Progenitor cell of endocrine pancreas (in vitro differentiated cells): ENCODE data around the gene TIMM13. TPM values are rescaled to one million over a fixed set of nuclear protein-coding genes. Genes with fewer than 3 reads are reported as not detected.

Experiments used
- DNase-seq: peaks from one replicate; pipeline ENCODE4 v3.0.0; 2021; ENCODE audit warnings: low spot score; ENCODE audit not compliant: unreplicated experiment
- H3K27ac Mint-ChIP-seq: 2 replicates; pipeline ENCODE4 v1.8.0; 2021; ENCODE audit warnings: mild to moderate bottlenecking, moderate library complexity, mixed read lengths
- H3K27me3 Mint-ChIP-seq: 2 replicates; pipeline ENCODE4 v1.8.0; 2021; ENCODE audit warnings: mixed read lengths
- H3K36me3 Mint-ChIP-seq: 2 replicates; pipeline ENCODE4 v1.8.0; 2022; ENCODE audit warnings: mixed read lengths; ENCODE audit not compliant: insufficient read depth
- H3K4me1 Mint-ChIP-seq: 2 replicates; pipeline ENCODE4 v1.8.0; 2021; ENCODE audit warnings: low read depth, mixed read lengths
- H3K4me3 Mint-ChIP-seq: 2 replicates; pipeline ENCODE4 v1.8.0; 2021; ENCODE audit warnings: low read depth, mild to moderate bottlenecking, moderate library complexity, mixed read lengths
- H3K9me3 Mint-ChIP-seq: 2 replicates; pipeline ENCODE4 v1.8.0; 2021; ENCODE audit warnings: low read depth, mixed read lengths
- CTCF ChIP-seq: fragments of 200-600 bp; sonication (generic); IDR thresholded peaks from one replicate; pipeline ENCODE4 v1.5.0; 2021; ENCODE audit warnings: antibody characterized with exemption, mild to moderate bottlenecking; ENCODE audit not compliant: unreplicated experiment
- total RNA-seq: library from RNA; stranded (reverse); gene quantifications from 2 replicates; pipeline ENCODE4 v1.2.1, GENCODE V29; 2021

TIMM13 gene
- total RNA-seq, 1 donor from 2014 or later: 110 TPM

DNA sequence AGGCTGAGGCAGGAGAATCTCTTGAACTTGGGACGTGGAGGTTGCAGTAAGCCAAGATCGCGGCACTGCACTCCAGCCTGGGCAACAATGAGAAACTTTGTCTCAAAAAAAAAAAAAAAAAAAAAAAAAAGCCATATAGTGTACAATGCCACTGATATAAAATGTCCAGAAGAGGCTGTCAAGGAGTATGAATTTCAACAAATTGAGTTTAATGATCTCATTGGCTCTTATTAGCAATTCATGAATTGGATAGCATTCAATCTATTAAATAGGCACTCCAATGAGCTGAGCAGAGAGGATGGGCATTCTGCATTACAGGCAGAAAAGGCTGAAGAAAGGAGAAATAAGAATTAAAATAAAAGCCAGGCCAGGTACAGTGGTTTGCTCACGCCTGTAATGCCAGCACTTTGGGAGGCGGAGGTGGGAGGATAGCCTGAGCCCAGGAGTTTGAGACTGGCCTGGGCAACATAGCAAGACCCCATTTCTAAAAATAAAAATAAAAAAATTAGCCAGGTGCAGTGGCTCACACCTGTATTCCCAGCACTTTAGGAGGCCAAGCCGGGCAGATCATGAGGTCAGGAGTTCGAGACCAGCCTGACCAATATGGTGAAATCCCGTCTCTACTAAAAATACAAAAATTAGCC, 30.1 kb upstream of the TIMM13 start:
- Mint-ChIP-seq H3K4me1 (peaks cover 5% of the 10 kb centered on the region), H3K4me3 (peak overlapping the region; percentile 84), H3K27me3 (peaks cover 3% of the 10 kb centered on the region), H3K36me3 (no peaks in the 10 kb centered on the region), H3K9me3 (no peaks in the 10 kb centered on the region), H3K27ac (peak overlapping the region; percentile 67)
- TF ChIP-seq CTCF: no peak
- DNase-seq: no peak

DNA sequence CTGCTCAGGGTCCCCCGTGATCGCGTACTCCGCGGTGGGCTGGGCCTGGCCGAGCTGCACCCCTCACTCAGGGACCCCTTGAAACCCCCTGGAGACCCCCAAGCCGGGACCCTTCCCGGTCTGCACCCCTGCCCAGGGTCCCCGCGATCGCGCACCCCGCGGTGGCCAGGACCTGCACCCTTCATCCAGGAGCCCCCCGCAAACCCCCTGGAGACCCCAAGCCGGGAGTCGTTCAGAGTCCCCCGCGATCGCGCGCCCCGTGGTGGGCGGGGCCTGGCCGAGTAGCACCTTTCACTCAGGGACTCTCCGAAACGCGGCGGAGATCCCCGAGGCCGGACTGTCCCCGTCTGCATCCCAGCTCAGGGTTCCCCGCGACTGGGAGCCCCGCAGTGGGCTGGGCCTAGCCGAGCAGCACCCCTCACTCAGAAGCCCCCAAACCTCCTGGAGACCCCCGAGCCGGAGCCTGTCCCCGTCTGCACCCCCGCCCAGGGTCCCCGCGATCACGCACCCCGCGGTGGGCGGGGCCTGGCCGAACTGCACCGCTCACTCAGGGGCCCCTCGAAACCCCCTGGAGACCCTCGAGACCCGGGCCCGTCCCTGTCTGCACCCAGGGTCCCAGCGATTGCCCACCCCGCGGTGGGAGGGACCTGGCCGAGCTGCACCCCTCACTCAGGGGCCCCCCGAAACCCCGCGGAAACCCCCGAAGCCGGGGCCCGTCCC, 28.6 kb upstream of the TIMM13 start:
- Mint-ChIP-seq H3K4me1 (peaks cover 5% of the 10 kb centered on the region), H3K4me3 (peak overlapping the region; percentile 81), H3K27ac (no peak overlapping the region), H3K36me3 (no peaks in the 10 kb centered on the region), H3K27me3 (no peaks in the 10 kb centered on the region), H3K9me3 (no peaks in the 10 kb centered on the region)
- no peak for TF ChIP-seq CTCF
- peak; percentile 24 for DNase-seq

DNA sequence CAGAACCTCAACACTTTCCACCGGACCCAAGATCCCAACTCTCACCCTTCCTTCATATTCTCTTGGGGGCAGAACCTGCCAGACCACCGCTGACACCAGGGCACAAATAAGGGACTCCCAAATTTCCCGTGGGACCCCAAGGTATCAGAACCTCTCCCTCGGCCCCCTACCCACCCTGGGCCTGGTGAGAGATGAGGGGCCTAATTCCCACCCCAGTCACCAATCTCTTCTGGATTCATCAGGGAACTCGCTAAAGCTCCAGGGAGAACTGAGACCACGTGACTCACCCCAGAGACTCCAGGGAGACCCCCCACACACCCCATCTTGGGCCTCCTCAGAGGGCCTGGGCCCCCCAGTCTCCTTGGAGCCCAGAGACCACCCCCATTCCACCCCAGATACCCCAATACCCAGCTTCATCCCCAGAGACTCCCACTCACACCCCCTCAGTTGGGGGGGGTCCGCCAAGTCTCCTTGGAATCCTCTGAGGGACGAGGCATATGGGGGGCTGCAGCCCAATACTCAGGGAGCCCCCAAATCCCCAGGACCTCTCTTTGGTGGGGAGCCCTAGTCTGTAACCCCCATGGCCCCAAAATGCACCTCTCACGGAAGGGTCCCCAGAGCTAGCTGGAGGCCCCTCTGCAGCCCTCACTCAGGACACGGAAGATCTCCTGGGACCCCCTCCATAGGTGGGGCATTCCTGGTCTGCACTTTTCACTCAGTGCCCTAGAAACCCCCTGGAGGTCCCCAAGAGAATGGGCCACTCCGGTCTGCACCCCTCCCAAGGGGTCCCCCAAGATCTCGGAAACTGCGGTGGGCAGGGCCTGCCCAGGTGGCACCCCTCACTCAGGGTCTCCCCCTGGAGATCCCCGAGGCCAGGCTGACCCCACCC, 27.8 kb upstream of the TIMM13 start:
- Mint-ChIP-seq H3K27me3 (no peaks in the 10 kb centered on the region), H3K4me3 (peak overlapping the region; percentile 81), H3K4me1 (peaks cover 5% of the 10 kb centered on the region), H3K27ac (peak overlapping the region; percentile 11), H3K9me3 (no peaks in the 10 kb centered on the region), H3K36me3 (no peaks in the 10 kb centered on the region)
- no peak for TF ChIP-seq CTCF
- DNase-seq: no peak

GRCh38 chr19:2454199-2454961, 27.0 kb upstream of the TIMM13 start:
- H3K9me3 Mint-ChIP-seq: no peaks in the 10 kb centered on the region
- H3K4me1 Mint-ChIP-seq: peaks cover 5% of the 10 kb centered on the region
- H3K27me3 Mint-ChIP-seq: no peaks in the 10 kb centered on the region
- no peak for DNase-seq
- no peak for TF ChIP-seq CTCF
- peak overlapping the region; percentile 11 for H3K27ac Mint-ChIP-seq
- peak overlapping the region; percentile 81 for H3K4me3 Mint-ChIP-seq
- no peaks in the 10 kb centered on the region for H3K36me3 Mint-ChIP-seq
